Measurements from ENCODE around the gene NEUROD2.

DNA sequence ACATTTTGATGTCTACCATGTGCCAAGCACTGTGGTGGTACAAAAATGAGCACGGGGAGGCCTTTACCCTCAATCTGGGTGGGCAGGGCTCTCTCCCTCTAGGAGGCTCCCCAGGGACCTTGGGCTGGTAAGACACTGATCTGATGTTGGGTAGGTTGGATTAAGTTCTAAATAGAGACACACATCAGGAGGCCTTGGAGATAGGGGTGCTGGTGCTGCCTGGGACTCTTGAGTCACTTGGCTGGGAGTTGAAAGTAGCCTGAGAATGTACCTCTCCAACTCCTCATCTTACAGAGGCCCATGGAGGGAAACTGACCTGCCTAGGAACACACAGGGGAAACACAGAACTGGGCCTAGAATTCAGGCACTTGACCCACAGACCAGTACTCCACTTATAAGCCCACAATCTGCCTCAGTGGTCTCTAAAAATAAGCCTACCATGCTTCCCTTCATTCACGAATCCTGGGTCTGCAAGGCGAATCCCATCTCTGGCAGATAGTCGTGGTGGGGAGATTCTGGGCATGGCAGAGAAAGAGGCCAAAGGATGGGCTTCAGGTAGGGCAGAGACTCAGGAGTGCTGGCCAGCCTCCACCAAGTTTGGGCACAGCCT is 1.8 kb upstream of the NEUROD2 start:
- no peak for TF ChIP-seq EZH2 (IDR thresholded peaks at IDR 0.05; ENCODE audit: borderline replicate concordance, low read length)
- TF ChIP-seq, protein P1, sequence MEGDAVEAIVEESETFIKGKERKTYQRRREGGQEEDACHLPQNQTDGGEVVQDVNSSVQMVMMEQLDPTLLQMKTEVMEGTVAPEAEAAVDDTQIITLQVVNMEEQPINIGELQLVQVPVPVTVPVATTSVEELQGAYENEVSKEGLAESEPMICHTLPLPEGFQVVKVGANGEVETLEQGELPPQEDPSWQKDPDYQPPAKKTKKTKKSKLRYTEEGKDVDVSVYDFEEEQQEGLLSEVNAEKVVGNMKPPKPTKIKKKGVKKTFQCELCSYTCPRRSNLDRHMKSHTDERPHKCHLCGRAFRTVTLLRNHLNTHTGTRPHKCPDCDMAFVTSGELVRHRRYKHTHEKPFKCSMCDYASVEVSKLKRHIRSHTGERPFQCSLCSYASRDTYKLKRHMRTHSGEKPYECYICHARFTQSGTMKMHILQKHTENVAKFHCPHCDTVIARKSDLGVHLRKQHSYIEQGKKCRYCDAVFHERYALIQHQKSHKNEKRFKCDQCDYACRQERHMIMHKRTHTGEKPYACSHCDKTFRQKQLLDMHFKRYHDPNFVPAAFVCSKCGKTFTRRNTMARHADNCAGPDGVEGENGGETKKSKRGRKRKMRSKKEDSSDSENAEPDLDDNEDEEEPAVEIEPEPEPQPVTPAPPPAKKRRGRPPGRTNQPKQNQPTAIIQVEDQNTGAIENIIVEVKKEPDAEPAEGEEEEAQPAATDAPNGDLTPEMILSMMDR (conservative IDR thresholded peaks at IDR 0.05 in 1 of 2, IDR thresholded peaks at IDR 0.05 in 1 of 2; ENCODE audit: extremely low read depth in 1 of 2, insufficient read depth in 1 of 2, low read depth in 1 of 2, low read length in 2 of 2), result no peak

All from mammary epithelial cell (primary cell).